Measurements from ENCODE around the gene DENND5A.
"Not testable (repeated sequence)": the region's sequence is repeated elsewhere in the genome, so short reads cannot be mapped to it uniquely, and the experiment has no call there.

Gene DENND5A

DNA sequence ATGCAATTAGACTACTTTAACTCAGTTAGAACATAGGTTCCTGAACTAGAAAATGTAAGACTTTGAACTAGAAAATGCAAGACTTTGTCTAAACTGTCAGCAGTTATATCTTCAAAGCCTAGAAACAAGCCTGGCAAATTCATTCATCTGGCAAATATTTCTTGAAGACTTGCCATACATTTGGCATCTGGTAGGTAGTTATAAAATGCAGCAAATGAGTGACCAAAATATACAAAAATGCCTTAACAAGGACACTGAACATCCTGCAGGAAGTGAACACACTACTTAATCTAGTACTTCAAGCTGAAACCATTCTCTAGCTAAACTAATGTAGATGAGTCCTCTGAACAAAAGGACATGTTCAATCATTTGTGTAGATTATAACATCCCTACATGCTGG lies 89.0 kb downstream of the DENND5A start:
- no peak for DNase-seq (ENCODE audit: low read depth)

GRCh38 chr11:9172389-9172788 lies 92.8 kb downstream of the DENND5A start:
- DNase-seq (ENCODE audit: low read depth), result no peak

- DNase-seq (ENCODE audit: low read depth), result no peak
Observed at GRCh38 chr11:9170450-9170849, 94.7 kb downstream of the DENND5A start.

DNA sequence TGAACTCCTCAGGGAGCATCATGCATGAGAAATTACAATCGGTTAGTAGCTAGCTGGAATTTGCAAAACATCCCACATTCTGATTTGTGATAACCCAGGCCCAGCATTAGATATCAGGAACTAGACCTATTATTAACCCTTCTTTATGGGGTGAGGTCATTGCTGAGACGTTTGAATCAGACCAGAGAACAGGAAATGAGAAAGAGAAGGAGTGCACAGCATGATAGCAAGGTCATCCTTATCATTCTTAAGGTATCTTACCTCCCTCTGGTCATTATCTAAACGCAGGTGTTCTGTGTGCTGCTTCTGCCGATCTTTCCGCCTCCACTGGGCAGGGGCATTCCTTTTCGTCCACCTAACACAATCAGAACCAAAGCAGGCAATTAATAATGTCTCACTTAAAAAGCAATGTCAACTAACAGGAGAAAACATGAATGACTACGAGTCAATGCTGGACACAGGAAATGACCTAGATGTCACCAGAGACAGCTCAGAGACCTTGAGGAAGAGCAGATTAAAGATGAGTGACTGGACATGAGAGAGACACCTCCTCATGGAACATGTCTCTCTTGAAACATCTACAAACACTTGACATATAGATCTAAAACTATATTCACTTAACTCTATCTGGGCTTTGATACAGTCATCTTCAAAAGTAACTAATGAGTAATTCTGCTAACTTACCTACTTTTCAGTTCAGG lies 95.4 kb downstream of the DENND5A start:
- no peak for DNase-seq (ENCODE audit: low read depth)

DNA sequence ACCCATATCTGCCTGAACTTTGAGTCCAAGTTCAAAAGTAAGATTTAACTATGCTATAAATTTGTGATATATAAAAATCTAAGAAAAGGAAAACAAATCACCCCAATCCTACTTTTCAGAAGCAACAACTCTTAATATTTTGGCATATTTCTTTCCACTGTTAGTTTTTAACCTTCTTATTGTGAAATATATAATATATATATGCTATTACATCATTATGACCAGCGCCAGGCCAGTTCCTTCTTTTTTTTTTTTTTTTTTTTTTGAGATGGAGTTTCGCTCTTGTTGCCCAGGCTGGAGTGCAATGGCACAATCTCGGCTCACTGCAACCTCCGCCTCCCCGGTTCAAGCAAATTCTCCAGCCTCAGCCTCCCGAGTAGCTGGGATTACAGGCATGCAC lies 103.2 kb downstream of the DENND5A start:
- DNase-seq (ENCODE audit: low read depth), result not testable (repeated sequence)

GRCh38 chr11:9160166-9160565 lies 105.0 kb downstream of the DENND5A start:
- peak; percentile 32 for DNase-seq (ENCODE audit: low read depth)

DNA sequence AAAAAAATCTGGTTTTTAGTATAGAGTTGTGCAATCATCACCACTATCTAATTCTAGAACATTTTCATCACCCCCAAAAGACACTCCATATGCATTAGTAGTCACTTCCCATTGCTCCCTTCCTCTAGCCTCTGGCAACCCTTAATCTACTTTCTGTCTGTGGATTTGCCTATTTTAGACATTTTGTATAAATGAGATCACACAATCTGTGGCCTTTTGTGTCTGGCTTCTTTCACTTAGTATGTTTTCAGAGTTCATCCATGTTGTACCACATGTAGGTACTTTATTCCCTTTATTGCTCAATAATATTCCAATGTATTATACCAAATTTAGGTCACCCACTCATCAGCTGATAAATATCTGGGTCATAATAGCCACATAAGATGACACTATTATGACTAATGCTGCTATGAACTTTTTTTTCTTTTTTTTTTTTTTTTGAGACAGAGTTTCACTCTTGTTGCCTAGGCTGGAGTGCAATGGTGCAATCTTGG lies 106.2 kb downstream of the DENND5A start:
- peak; percentile 55 for DNase-seq (ENCODE audit: low read depth)

DNA sequence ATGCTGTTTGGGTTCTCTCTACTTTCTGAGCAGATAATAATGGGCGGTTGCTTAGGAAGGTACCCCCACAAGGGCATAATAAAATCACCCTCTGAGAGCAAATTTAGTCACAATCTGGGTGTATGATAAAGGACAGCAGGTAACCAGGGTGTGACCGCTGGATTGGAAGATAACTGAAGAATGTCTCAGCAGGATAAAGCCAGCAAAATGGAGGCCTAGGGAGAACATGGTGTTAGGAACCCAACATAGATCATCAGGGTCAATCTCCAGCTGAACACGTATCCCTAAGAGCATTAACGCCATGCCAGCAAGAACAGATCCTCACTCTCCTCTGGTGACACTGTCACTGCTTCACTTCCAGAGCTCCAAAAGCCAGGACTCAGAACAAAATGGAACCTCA lies 109.2 kb downstream of the DENND5A start:
- no peak for DNase-seq (ENCODE audit: low read depth)

DNA sequence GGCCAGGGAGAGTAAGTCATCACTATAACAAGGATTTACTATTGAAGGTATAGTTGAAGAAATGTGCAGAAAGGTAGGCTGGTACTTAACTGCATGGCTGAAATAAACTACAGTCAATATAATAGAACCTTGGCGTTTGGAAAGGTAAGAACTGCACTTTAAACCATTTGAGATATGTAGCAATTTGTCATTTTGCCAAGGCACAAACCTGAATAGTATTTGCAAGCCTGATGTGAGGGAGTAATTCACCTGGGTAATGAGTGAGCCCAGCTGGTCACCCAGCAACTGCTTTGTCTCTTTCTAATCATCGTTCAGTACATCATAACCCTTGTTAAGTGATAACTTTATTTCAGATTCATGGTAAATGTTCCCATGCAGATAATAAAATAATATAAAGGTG lies 111.5 kb downstream of the DENND5A start:
- DNase-seq (ENCODE audit: low read depth), result no peak

- DNase-seq (ENCODE audit: low read depth), result no peak
Observed at GRCh38 chr11:9151631-9152030, 113.5 kb downstream of the DENND5A start.

DNA sequence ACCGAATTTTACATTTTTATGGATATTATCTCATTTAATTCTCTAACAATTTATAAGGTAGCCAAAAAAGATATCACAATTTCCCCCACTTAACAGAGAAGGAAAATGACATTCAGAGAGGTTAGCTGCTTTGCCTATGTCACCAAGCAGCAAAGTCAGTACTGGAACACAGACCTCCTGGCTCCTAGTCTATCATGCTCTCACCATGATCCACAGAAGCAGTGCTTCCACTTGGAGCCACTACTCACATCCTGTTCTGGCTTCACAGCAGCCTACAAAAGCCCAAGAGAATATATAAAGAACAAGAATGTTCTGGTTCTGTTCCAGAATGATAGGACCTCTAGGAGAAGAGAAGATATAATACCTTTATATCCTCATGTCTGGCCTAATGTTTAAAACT lies 114.2 kb downstream of the DENND5A start:
- DNase-seq (ENCODE audit: low read depth), result no peak

GRCh38 chr11:9150501-9150900 lies 114.6 kb downstream of the DENND5A start:
- DNase-seq (ENCODE audit: low read depth), result peak; percentile 71

GRCh38 chr11:9148727-9149126 lies 116.4 kb downstream of the DENND5A start:
- DNase-seq (ENCODE audit: low read depth), result no peak

DNA sequence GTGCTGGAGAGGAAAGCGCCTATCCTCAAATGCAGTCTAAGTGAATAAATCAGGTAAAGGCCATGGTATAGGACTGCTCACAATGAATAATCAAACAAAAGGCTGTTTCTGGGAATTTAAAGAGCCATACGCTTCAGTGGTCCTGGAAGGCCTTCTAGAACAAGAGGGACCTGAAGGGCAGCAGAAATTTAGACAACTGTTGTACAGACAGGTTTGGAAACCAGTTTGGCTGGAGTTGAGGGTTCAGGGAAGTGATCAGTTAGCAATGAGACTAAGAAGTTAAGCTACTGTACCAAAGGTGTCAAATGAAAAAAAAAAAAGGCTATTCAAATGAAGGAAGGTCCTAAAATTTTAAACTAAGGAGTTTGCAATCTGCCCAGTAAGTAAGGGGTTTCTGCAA lies 117.1 kb downstream of the DENND5A start:
- no peak for DNase-seq (ENCODE audit: low read depth)

- DNase-seq (ENCODE audit: low read depth), result no peak
Observed at GRCh38 chr11:9146477-9146876, 118.7 kb downstream of the DENND5A start.

DNA sequence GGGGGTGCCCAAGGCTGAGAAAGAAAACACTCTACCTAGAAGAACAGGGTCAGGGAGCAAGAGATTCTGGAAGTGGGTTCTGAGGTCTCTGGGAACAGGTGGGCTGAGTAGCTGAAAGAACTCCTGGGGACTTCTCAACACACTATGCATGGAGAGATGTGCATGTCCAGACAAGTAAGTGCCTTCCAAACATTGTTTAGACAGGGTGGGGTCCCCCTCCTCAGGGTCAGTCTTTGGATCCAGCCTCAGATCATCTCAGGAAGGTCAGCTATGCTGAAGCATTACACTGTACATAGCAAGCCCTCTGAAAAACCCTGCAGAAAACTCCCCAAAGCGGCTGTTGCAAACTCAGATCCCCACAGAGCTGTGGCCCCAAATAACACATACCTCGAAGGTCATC lies 119.9 kb downstream of the DENND5A start:
- DNase-seq (ENCODE audit: low read depth), result no peak

- no peak for DNase-seq (ENCODE audit: low read depth)
Observed at GRCh38 chr11:9144828-9145227, 120.3 kb downstream of the DENND5A start.

DNA sequence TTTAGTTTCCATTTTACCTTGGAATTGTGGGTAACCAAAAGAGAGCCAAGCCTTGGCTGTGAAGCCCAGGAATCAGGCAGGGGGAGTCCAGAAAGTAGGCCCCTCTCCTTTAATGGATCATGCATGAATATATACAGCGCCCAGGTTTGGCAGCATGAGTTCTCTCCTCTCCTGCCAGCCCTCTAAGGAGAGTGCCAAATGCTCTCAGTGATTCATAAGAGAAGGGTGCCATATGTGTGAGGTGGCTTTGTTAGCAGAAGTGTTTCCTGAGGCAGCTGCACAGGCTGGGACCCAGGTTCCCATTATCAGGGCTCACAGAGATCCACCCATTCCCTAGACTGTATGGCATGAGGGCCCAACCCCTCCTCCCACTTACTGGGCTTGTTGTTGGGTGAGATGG lies 121.4 kb downstream of the DENND5A start:
- no peak for DNase-seq (ENCODE audit: low read depth)

- DNase-seq (ENCODE audit: low read depth), result no peak
Observed at GRCh38 chr11:9142732-9143131, 122.4 kb downstream of the DENND5A start.

- DNase-seq (ENCODE audit: low read depth), result no peak
Observed at GRCh38 chr11:9141186-9141585, 124.0 kb downstream of the DENND5A start.

GRCh38 chr11:9139628-9140357 lies 125.4 kb downstream of the DENND5A start:
- DNase-seq (ENCODE audit: low read depth), result no peak

GRCh38 chr11:9138612-9139579 lies 126.3 kb downstream of the DENND5A start:
- DNase-seq (ENCODE audit: low read depth), result peak; percentile 83

GRCh38 chr11:9138133-9138453 lies 127.1 kb downstream of the DENND5A start:
- DNase-seq (ENCODE audit: low read depth), result no peak
